ENCODE measurements around the gene BTBD7.
A peak's percentile ranks its signal among the peaks of the same experiment; 100 is the strongest.

BTBD7 gene

DNA sequence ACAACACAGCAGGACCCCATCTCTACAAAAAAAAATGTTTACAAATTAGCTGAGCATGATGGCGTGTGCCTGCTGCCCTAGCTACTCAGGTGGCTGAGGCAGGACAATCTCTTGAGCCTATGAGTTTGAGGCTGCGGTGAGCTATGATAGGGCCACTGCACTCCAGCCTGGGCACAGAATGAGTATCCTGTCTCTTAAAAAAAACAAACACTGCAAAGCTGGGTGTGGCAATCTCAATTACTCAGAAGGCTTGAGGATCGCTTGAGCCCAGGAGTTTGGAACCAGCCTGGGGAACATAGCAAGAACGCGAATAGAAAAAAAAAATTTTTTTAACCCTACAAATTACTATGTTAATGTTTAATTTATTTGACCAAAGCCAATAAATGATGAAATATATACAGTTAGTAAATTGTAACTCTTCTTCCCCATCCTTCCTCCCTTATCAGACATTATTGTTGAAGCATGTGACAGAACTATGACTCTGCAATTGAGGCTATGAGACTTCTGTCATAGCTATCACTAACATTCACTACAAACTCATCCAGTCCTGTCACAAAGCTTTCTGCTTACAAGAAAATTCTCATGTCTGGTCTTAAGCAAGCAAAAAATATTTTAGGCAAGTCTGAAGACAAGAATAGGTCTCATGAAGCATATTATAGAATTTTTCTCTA, 9.8 kb downstream of the BTBD7 start:
- H3K27ac Mint-ChIP-seq = peak overlapping the region in 1 of 2 donors; percentile 41
- DNase-seq (no peak), ATAC-seq (replicated peaks) (no peak)
- H3K36me3 Mint-ChIP-seq (ENCODE audit: insufficient read depth) = peaks cover 4% of the 10 kb centered on the region
- peaks cover 37 to 56% of the 10 kb centered on the region in 2 donors for H3K4me1 Mint-ChIP-seq (ENCODE audit: low read depth in 2 of 2)
- H3K9me3 Mint-ChIP-seq = no peaks in the 10 kb centered on the region
- H3K27me3 Mint-ChIP-seq = no peaks in the 10 kb centered on the region
- H3K4me3 Mint-ChIP-seq = no peak overlapping the region

DNA sequence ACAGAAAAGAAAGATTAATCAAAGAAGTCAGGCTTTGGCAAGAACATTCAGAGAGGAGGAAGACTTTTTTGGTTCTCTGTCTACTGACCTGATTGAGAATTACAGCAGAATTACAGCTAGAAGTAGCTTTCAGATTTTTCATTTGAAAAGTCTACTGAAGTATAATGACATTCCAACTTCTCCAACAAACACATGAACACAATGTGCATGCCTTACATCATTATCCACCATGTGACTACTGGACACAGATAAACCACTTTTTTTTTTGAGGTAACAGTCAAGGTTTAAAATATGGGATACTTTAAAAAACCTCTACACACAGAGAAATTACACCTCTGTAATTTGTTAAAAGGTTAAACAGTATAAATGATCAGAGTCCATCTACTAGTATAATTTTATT, 12.3 kb downstream of the BTBD7 start:
- H3K4me1 Mint-ChIP-seq (ENCODE audit: low read depth in 2 of 2) = peaks cover 35 to 55% of the 10 kb centered on the region in 2 donors
- peaks cover 4% of the 10 kb centered on the region for H3K36me3 Mint-ChIP-seq (ENCODE audit: insufficient read depth)

DNA sequence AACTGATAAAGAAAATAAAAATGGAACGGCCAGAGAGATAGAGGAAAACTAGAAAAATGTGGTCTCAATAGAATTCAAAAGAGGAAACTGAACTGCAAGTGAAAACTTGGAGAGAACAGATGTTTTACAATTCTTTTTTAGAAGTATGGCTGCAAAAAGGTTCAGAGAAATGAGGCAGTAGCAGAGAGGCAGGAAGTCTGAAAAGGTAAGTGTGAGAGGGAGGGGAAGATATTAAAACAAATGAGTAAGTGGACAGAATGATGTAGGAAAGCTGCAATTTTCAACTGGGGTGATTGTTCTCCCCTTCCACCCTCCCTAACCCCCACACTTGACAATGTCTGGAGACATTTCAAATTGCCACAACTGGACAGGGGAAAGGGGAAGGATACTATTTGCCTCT, 12.9 kb downstream of the BTBD7 start:
- Mint-ChIP-seq H3K27ac (peak overlapping the region in 1 of 2 donors; percentile 30), H3K9me3 (no peaks in the 10 kb centered on the region), H3K4me1 (ENCODE audit: low read depth in 2 of 2) (peaks cover 34 to 51% of the 10 kb centered on the region in 2 donors), H3K27me3 (no peaks in the 10 kb centered on the region), H3K36me3 (ENCODE audit: insufficient read depth) (peaks cover 4% of the 10 kb centered on the region), H3K4me3 (peak overlapping the region in 1 of 2 donors; percentile 1)
- no peak for ATAC-seq (replicated peaks)
- DNase-seq = no peak

More for the DNA sequence above, 12.3 kb downstream of the BTBD7 start:
- Mint-ChIP-seq H3K27me3 (no peaks in the 10 kb centered on the region), H3K27ac (peak overlapping the region in 1 of 2 donors; percentile 30), H3K9me3 (no peaks in the 10 kb centered on the region), H3K4me3 (no peak overlapping the region)
- ATAC-seq (replicated peaks) = no peak
- DNase-seq = no peak

DNA sequence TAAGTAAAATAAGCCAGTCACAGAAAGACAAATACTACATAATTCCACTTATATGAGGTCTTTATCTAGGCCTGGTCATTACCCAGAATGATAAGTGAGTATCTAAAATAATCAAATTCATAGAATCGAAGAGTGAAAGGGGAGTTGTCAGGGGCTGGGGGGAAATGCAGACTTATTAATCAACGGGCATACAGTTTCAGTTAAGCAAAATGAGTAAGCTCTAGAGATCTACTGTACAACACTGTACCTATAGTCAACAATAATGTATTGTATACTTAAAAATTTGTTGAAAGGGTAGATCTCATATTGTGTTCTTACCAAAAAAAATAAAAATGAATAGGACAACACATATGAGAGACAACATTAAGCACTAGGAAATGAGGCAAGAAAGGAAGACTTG, 13.3 kb downstream of the BTBD7 start:
- peaks cover under 1% of the 10 kb centered on the region for H3K36me3 Mint-ChIP-seq (ENCODE audit: insufficient read depth)
- peaks cover 31 to 46% of the 10 kb centered on the region in 2 donors for H3K4me1 Mint-ChIP-seq (ENCODE audit: low read depth in 2 of 2)
- no peak for ATAC-seq (replicated peaks)
- H3K9me3 Mint-ChIP-seq = no peaks in the 10 kb centered on the region
- no peak for DNase-seq
- peak overlapping the region in 1 of 2 donors; percentile 1 for H3K4me3 Mint-ChIP-seq
- H3K27ac Mint-ChIP-seq = peak overlapping the region in 1 of 2 donors; percentile 42
- H3K27me3 Mint-ChIP-seq = no peaks in the 10 kb centered on the region

DNA sequence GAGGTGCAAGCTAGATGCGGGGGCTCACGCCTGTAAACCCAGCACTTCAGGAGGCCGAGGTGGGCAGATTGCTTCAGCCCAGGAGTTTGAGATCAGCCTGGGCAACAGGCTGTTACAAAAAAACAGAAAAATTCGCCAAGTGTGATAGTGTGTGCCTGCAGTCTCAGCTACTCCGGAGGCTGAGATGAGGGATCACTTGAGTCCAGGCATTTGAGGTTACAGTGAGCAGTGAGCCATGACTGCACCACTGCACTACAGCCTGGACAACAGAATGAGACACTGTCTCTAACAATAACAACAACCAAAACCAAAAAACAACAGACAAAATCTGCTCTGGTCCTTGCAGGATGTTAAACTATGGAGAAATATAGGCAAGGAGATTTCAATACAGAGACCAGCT, 13.9 kb downstream of the BTBD7 start:
- no peak for ATAC-seq (replicated peaks)
- no peak for DNase-seq
- H3K27me3 Mint-ChIP-seq = no peaks in the 10 kb centered on the region
- peak overlapping the region in 1 of 2 donors; percentile 42 for H3K27ac Mint-ChIP-seq
- peaks cover 29 to 44% of the 10 kb centered on the region in 2 donors for H3K4me1 Mint-ChIP-seq (ENCODE audit: low read depth in 2 of 2)
- no peaks in the 10 kb centered on the region for H3K36me3 Mint-ChIP-seq (ENCODE audit: insufficient read depth)
- H3K9me3 Mint-ChIP-seq = no peaks in the 10 kb centered on the region
- no peak overlapping the region for H3K4me3 Mint-ChIP-seq

DNA sequence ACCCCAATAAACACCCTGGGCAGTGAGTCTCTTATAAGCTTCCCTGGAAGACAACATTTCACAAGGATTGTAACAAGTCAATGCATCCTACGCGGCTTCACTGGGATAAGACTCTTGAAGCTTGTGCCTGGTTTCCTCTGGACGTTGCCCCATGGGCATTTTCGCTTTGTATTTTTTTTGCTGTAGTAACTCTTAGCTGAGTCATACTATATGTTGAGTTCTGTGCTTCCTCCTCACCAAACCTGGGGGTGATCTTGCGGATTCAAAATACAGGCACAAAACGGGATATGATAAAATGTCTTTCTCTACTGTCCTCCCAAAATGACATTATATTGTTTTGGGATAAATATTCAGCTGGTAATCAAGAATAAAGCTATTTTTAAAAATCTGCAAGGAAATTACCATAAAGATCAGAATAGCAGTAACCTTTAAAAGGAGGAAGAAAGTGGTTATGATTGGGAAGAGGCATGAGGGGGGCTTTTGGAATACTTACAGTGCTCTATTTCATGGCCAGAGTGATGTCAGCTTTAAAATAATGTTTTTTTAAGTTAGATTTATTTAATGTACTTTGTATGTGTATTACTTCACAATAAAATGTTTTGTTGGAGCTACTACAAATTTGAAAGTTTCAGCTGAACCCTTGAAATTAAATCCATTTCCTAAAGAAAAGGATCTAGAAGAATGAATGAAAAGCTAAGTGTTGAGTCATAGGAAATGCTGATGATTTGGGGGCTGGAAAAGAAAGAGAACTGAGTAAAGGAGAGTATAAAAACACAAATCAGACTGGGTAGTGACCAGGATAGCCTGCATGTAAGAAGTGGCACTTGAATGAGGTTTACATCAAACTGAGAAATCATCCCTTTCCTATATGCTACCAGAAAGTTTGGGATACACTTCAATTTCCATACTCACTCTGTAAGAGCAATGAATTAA, 14.7 kb downstream of the BTBD7 start:
- H3K27ac Mint-ChIP-seq = no peak overlapping the region
- no peaks in the 10 kb centered on the region for H3K9me3 Mint-ChIP-seq
- DNase-seq (no peak), ATAC-seq (replicated peaks) (no peak)
- no peaks in the 10 kb centered on the region for H3K27me3 Mint-ChIP-seq
- H3K36me3 Mint-ChIP-seq (ENCODE audit: insufficient read depth) = no peaks in the 10 kb centered on the region
- H3K4me3 Mint-ChIP-seq = no peak overlapping the region
- peaks cover 22 to 45% of the 10 kb centered on the region in 2 donors for H3K4me1 Mint-ChIP-seq (ENCODE audit: low read depth in 2 of 2)

DNA sequence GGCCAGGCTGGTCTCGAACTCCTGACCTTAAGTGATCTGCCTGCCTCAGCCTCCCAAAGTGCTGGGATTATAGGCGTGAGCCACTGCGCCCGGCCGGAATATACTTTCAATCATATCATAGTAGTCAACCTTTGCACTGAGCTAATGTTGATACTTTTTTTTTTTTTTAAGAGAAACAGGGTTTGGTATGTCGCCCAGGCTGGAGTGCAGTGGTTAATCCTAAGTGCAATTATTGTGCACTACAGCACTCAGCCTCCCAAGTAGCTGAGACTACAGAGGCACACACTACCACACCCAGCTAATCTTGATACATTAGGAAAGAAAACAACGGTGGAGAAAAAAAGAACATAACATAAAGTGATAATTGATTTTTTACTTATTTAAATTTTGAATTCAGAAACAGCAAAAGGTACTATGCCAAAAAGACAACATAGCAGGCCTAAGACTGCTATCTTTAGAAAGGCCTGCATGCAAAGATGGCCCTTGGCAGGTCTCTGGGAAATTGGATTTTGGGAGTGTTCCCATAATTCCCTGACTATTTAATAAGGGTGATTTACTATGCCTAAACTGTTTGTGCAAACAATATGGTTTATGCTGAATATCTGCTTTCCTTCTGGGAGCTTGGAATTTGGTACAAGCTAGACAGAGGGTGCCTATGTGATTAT, 15.5 kb downstream of the BTBD7 start:
- DNase-seq (no peak), ATAC-seq (replicated peaks) (no peak)
- Mint-ChIP-seq H3K9me3 (no peaks in the 10 kb centered on the region), H3K27me3 (no peaks in the 10 kb centered on the region), H3K36me3 (ENCODE audit: insufficient read depth) (no peaks in the 10 kb centered on the region), H3K27ac (no peak overlapping the region), H3K4me1 (ENCODE audit: low read depth in 2 of 2) (peaks cover 26 to 48% of the 10 kb centered on the region in 2 donors), H3K4me3 (no peak overlapping the region)

DNA sequence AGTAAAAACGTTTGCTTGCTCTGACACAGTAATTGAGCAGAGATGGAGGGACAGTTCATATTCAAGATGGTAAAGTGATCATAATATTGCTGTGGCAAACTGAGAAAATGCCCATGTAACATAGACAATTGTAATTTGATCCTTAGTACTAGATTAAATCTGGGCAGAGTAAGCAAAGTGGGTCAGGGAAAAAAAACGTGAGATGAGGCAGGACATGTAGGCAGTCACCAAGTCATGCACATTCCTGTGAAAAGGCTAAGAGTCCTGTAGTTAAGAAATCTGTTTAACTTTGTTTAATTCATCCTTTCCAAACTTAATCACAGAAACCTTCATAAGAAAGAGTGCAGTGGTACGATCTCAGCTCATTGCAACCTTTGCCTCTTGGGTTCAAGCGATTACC, 16.1 kb downstream of the BTBD7 start:
- no peaks in the 10 kb centered on the region for H3K27me3 Mint-ChIP-seq
- peaks cover 25 to 45% of the 10 kb centered on the region in 2 donors for H3K4me1 Mint-ChIP-seq (ENCODE audit: low read depth in 2 of 2)
- DNase-seq = no peak
- H3K36me3 Mint-ChIP-seq (ENCODE audit: insufficient read depth) = no peaks in the 10 kb centered on the region
- H3K9me3 Mint-ChIP-seq = no peaks in the 10 kb centered on the region
- no peak for ATAC-seq (replicated peaks)
- H3K4me3 Mint-ChIP-seq = no peak overlapping the region
- no peak overlapping the region for H3K27ac Mint-ChIP-seq

DNA sequence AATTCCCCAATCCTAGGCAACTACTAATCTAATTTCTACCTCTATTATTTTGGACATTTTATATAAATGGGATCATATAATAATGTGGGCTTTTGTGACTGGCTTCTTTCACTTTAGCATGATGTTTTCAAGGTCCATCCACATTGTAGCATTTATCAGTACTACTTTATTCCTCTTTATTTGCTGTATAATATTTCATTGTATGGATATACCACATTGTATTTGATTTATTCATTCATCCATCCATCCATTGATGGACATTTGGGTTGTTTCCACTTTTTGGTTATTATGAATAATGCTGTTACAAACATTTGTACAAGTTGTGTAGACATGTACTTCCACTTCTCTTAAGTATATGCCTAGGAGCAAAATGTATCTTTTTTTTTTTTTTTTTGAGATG, 17.3 kb downstream of the BTBD7 start:
- no peak overlapping the region for H3K27ac Mint-ChIP-seq
- H3K27me3 Mint-ChIP-seq = no peaks in the 10 kb centered on the region
- DNase-seq (no peak), ATAC-seq (replicated peaks) (no peak)
- H3K4me3 Mint-ChIP-seq = no peak overlapping the region
- H3K36me3 Mint-ChIP-seq (ENCODE audit: insufficient read depth) = no peaks in the 10 kb centered on the region
- H3K4me1 Mint-ChIP-seq (ENCODE audit: low read depth in 2 of 2) = peaks cover 22 to 42% of the 10 kb centered on the region in 2 donors
- no peaks in the 10 kb centered on the region for H3K9me3 Mint-ChIP-seq

DNA sequence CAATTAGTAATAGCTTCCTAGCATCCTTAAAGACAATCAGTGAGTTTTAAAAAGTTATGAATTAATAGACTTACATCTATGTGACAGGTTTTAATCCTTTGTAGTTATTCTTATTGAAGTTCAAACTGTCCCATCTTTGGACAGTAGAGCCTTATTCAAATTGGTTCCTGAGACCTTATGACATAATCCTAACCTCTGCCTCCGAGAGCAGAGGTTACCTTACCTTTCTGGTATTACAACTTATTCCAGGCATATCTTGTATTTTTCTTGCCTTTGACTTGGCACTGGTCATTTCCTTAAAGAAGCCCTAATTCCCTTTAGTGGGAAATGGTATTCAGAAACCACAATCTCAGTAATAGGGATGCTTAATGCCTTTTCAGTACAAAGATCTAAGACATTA, 21.8 kb downstream of the BTBD7 start:
- no peaks in the 10 kb centered on the region for H3K27me3 Mint-ChIP-seq
- H3K4me3 Mint-ChIP-seq = no peak overlapping the region
- ATAC-seq (replicated peaks) = no peak
- H3K4me1 Mint-ChIP-seq (ENCODE audit: low read depth in 2 of 2) = peaks cover 13 to 37% of the 10 kb centered on the region in 2 donors
- no peaks in the 10 kb centered on the region for H3K36me3 Mint-ChIP-seq (ENCODE audit: insufficient read depth)
- peak overlapping the region in 1 of 2 donors; percentile 8 for H3K27ac Mint-ChIP-seq
- no peak for DNase-seq
- H3K9me3 Mint-ChIP-seq = no peaks in the 10 kb centered on the region

DNA sequence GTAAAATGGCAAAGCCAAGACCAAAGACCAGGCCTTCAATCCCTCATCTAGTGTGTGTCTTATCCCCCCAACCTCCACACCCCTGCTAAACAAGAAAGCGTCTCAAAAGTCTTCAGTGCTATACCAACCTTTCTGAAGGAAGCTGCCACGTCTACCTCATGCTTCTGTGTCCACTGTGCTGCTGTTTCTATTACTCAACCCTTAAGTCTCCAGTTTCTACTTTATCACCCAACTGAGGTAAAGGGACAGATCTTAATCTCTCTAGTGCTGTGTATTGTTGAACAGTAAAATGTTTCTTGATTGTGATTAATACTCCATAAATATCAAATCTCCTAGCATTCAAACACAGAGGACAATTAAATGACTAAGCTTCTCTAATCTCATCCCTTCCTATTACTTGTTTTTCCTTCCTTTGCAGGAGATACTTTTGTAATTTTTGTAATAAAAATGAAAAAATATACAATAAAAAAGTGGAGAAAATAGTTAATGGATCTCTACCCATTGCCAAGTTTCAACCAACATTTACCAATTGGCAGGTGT, 23.3 kb downstream of the BTBD7 start:
- no peaks in the 10 kb centered on the region for H3K9me3 Mint-ChIP-seq
- peaks cover 2% of the 10 kb centered on the region for H3K36me3 Mint-ChIP-seq (ENCODE audit: insufficient read depth)
- ATAC-seq (replicated peaks) (no peak), DNase-seq (no peak)
- no peak overlapping the region for H3K27ac Mint-ChIP-seq
- no peaks in the 10 kb centered on the region for H3K27me3 Mint-ChIP-seq
- peaks cover 17 to 47% of the 10 kb centered on the region in 2 donors for H3K4me1 Mint-ChIP-seq (ENCODE audit: low read depth in 2 of 2)
- H3K4me3 Mint-ChIP-seq = no peak overlapping the region

DNA sequence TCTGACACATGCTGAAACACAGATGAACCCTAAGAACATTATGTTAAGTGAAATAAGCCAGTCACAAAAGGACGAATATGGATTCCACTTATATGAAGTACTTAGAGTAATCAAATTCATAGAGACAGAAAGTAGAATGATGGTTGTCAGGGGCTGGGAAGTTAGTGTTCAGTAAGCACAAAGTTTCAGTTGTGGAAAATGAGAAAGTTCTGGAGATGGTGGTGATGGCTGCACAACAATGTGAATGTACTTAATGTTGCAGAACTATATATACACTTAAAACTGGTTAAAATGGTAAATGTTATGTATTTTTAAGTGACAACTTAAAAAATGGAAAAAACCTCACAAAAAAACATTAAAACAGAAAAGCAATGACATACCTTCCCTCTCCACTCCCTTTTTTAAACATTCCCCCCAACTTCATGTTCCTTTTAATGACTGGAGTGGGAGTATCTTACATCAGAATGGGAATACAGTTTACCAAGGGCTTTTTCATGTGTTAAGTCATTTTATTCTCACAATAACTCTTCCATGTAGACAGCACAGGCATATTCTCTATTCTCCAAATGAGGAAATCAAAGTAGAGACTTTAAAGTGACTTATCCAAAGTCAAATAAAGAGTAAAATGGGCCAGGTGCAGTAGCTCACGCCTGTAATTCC, 24.0 kb downstream of the BTBD7 start:
- Mint-ChIP-seq H3K4me3 (no peak overlapping the region), H3K27me3 (no peaks in the 10 kb centered on the region), H3K27ac (no peak overlapping the region), H3K9me3 (no peaks in the 10 kb centered on the region), H3K36me3 (ENCODE audit: insufficient read depth) (peaks cover 4% of the 10 kb centered on the region), H3K4me1 (ENCODE audit: low read depth in 2 of 2) (peaks cover 19 to 48% of the 10 kb centered on the region in 2 donors)
- DNase-seq = no peak
- ATAC-seq (replicated peaks) = no peak

DNA sequence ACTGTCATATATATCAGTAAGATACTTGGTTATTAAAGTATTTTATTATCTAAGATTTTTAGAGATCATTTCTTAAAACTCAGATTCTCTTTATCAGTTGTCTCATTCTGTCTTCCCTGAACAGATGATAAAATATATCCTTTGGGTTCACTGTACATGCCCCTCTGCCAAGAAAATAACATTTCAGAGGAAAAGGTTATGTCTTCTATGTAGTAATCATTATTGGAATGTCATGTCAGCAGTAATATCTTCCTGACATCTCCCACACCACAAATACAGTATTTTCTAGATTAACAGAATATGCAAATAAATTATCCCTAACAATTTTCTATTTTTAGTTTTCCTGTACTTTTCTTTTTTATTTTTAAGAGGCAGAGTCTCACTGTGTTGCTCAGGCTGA, 26.0 kb downstream of the BTBD7 start:
- ATAC-seq (replicated peaks) (no peak), DNase-seq (no peak)
- H3K36me3 Mint-ChIP-seq (ENCODE audit: insufficient read depth) = peaks cover 4% of the 10 kb centered on the region
- H3K9me3 Mint-ChIP-seq = no peaks in the 10 kb centered on the region
- H3K27me3 Mint-ChIP-seq = no peaks in the 10 kb centered on the region
- H3K27ac Mint-ChIP-seq = peak overlapping the region in 1 of 2 donors; percentile 62
- H3K4me3 Mint-ChIP-seq = no peak overlapping the region
- peaks cover 20 to 48% of the 10 kb centered on the region in 2 donors for H3K4me1 Mint-ChIP-seq (ENCODE audit: low read depth in 2 of 2)
